ENCODE results near the gene GNAI2.

The GNAI2 gene

DNA sequence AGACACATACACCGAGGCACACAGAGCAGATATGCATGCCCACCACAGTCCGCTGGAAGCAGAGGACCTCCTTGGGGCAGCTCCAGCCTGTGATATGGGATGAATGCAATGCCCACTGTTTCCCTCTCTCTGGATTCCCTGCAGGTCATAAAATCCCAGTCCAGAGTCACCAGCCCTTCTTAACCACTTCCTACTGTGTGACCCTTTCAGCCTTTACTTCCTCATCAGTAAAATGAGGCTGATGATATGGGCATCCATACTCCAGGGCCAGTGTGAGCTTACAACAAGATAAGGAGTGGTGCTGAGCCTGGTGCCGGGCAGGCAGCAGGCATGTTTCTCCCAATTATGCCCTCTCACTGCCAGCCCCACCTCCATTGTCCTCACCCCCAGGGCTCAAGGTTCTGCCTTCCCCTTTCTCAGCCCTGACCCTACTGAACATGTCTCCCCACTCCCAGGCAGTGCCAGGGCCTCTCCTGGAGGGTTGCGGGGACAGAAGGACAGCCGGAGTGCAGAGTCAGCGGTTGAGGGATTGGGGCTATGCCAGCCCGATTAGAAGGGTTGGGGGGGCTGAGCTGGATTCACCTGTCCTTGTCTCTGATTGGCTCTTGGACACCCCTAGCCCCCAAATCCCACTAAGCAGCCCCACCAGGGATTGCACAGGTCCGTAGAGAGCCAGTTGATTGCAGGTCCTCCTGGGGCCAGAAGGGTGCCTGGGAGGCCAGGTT, 44.9 kb upstream of the GNAI2 start, which contains the start of gene GNAT1:
GNAT1 (plus strand) TSS at position 675 of the 725 bp plus-strand sequence. CDS start 116 bp downstream, outside the sequence.
- no peak within 1 kb of the TSS for H2AFZ ChIP-seq (ENCODE audit: low read depth)
- no peak within 1 kb of the TSS for H3K27ac ChIP-seq
- H3K9ac ChIP-seq = no peak within 1 kb of the TSS
- peaks cover 4% of the 10 kb centered on the region; the same call in 1 of the 2 replicates for H3K27me3 ChIP-seq (ENCODE audit: insufficient read depth, low read depth)
- H3K4me1 ChIP-seq (ENCODE audit: low read depth, poor library complexity, severe bottlenecking) = no peaks in the 10 kb centered on the region
- H3K79me2 ChIP-seq (ENCODE audit: insufficient read depth, low read depth) = no peaks in the 10 kb centered on the region
- no peaks in the 10 kb centered on the region for H3K36me3 ChIP-seq (ENCODE audit: insufficient read depth)
- H3K4me3 ChIP-seq (IDR thresholded peaks at IDR 0.05; ENCODE audit: insufficient read depth, low read depth, low read length) = no peak within 1 kb of the TSS
- no peaks in the 10 kb centered on the region for H4K20me1 ChIP-seq (ENCODE audit: insufficient read depth)
- TF ChIP-seq, protein P1, sequence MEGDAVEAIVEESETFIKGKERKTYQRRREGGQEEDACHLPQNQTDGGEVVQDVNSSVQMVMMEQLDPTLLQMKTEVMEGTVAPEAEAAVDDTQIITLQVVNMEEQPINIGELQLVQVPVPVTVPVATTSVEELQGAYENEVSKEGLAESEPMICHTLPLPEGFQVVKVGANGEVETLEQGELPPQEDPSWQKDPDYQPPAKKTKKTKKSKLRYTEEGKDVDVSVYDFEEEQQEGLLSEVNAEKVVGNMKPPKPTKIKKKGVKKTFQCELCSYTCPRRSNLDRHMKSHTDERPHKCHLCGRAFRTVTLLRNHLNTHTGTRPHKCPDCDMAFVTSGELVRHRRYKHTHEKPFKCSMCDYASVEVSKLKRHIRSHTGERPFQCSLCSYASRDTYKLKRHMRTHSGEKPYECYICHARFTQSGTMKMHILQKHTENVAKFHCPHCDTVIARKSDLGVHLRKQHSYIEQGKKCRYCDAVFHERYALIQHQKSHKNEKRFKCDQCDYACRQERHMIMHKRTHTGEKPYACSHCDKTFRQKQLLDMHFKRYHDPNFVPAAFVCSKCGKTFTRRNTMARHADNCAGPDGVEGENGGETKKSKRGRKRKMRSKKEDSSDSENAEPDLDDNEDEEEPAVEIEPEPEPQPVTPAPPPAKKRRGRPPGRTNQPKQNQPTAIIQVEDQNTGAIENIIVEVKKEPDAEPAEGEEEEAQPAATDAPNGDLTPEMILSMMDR (conservative IDR thresholded peaks at IDR 0.05; ENCODE audit: low read depth, low read length) = no peak
- H3K4me2 ChIP-seq = no peak within 1 kb of the TSS

DNA sequence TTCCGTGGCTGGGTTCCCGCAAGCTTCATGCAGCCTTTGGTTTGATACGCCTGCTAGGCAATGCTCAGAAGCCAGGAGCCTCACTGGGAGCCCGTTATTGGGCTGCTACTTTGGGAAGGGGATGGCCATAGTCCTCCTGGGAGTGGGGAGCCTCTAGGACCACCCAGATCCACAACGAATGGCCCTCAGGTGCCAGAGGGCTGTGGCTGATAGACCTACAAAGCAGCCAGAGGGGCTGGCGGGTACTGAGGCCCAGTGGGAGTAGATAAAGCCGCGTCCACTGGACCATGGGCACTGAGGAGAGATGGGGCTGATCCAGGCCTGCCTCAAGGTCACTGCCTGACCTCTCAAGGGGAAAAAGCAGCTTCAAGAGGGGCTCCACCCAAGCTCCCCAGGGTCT, 43.9 kb upstream of the GNAI2 start:
- H3K79me2 ChIP-seq (ENCODE audit: insufficient read depth, low read depth) = no peaks in the 10 kb centered on the region
- H3K9ac ChIP-seq = no peak overlapping the region
- H3K36me3 ChIP-seq (ENCODE audit: insufficient read depth) = no peaks in the 10 kb centered on the region
- TF ChIP-seq, protein P1 (conservative IDR thresholded peaks at IDR 0.05; ENCODE audit: low read depth, low read length) = no peak
- no peak overlapping the region for H3K27ac ChIP-seq
- H3K4me2 ChIP-seq = no peak overlapping the region
- no peak overlapping the region for H3K4me3 ChIP-seq (IDR thresholded peaks at IDR 0.05; ENCODE audit: insufficient read depth, low read depth, low read length)
- no peaks in the 10 kb centered on the region for H4K20me1 ChIP-seq (ENCODE audit: insufficient read depth)
- peaks cover 10% of the 10 kb centered on the region; the same call in 1 of the 2 replicates for H3K27me3 ChIP-seq (ENCODE audit: insufficient read depth, low read depth)
- no peaks in the 10 kb centered on the region for H3K4me1 ChIP-seq (ENCODE audit: low read depth, poor library complexity, severe bottlenecking)
- H2AFZ ChIP-seq (ENCODE audit: low read depth) = no peak overlapping the region

DNA sequence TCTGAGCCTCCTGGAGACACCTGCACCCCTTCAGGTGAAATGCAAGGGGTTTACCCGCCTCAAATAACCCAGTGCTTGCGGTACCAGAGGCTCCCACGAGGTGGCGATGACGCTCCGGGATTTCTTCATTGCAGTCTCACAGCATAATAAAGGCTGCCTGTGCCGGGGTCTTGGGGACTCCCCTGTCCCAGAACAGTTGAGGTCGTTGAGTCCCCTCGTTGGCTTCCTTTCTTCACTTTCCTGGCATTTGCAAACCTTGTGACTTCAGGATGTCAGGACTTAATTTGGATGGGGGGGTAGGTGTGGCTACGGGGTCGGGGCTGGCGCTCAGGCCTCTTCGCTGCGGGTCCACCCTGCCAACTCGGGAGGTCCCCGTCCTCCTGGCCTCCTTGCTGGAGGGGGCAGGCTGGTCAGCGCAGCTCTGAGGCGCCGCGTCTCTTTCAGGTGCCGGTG, 43.3 kb upstream of the GNAI2 start:
- H4K20me1 ChIP-seq (ENCODE audit: insufficient read depth) = no peaks in the 10 kb centered on the region
- H3K27ac ChIP-seq = no peak overlapping the region
- H2AFZ ChIP-seq (ENCODE audit: low read depth) = no peak overlapping the region
- TF ChIP-seq, protein P1 (conservative IDR thresholded peaks at IDR 0.05; ENCODE audit: low read depth, low read length) = peak; percentile 79
- H3K4me3 ChIP-seq (IDR thresholded peaks at IDR 0.05; ENCODE audit: insufficient read depth, low read depth, low read length) = no peak overlapping the region
- no peak overlapping the region for H3K9ac ChIP-seq
- peaks cover 13% of the 10 kb centered on the region; the same call in 1 of the 2 replicates for H3K27me3 ChIP-seq (ENCODE audit: insufficient read depth, low read depth)
- H3K4me1 ChIP-seq (ENCODE audit: low read depth, poor library complexity, severe bottlenecking) = no peaks in the 10 kb centered on the region
- no peaks in the 10 kb centered on the region for H3K79me2 ChIP-seq (ENCODE audit: insufficient read depth, low read depth)
- H3K36me3 ChIP-seq (ENCODE audit: insufficient read depth) = no peaks in the 10 kb centered on the region
- H3K4me2 ChIP-seq = no peak overlapping the region

DNA sequence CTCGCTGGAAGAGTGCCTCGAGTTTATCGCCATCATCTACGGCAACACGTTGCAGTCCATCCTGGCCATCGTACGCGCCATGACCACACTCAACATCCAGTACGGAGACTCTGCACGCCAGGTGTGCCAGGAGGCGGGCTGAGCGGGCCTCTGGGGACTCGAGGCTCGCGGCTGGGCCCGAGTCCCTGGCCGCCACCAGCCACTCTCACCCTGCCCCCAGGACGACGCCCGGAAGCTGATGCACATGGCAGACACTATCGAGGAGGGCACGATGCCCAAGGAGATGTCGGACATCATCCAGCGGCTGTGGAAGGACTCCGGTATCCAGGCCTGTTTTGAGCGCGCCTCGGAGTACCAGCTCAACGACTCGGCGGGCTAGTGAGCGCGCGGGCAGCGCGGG, 42.7 kb upstream of the GNAI2 start:
- Histone ChIP-seq H3K79me2 (ENCODE audit: insufficient read depth, low read depth) (no peaks in the 10 kb centered on the region), H4K20me1 (ENCODE audit: insufficient read depth) (no peaks in the 10 kb centered on the region), H3K4me1 (ENCODE audit: low read depth, poor library complexity, severe bottlenecking) (no peaks in the 10 kb centered on the region), H2AFZ (ENCODE audit: low read depth) (no peak overlapping the region), H3K4me2 (no peak overlapping the region), H3K27me3 (ENCODE audit: insufficient read depth, low read depth) (peaks cover 18% of the 10 kb centered on the region; the same call in 1 of the 2 replicates), H3K4me3 (IDR thresholded peaks at IDR 0.05; ENCODE audit: insufficient read depth, low read depth, low read length) (no peak overlapping the region), H3K27ac (no peak overlapping the region), H3K9ac (no peak overlapping the region), H3K36me3 (ENCODE audit: insufficient read depth) (no peaks in the 10 kb centered on the region)
- TF ChIP-seq, protein P1 (conservative IDR thresholded peaks at IDR 0.05; ENCODE audit: low read depth, low read length) = no peak

Measured in KMS-11 (cell line).